ENCODE data around the gene CDH13.

The CDH13 gene

DNA sequence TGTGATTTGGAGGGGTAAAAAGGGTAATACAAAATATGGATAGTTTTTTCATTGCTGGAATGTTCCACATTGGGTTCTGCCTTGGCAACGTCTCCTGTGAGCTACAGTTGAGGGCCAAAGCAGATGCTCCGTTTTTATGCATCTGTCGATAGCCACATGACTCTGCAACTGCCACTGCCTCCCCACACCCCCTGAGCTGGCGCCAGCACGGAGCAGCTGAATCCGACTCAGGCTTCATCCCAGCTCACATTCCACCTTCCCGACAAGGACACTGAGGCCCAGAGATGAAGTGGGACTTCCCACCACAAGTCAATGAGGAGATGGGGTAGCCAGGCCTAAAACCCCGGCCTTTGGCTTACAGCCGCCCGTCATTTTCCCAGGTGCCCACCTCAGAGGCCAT is 334.1 kb downstream of the CDH13 start:
- H2AFZ ChIP-seq (ENCODE audit: low read depth, low read length) = no peak overlapping the region
- no peak for DNase-seq
- H3K36me3 ChIP-seq (ENCODE audit: insufficient read depth, low read length) = no peaks in the 10 kb centered on the region
- H4K20me1 ChIP-seq (ENCODE audit: insufficient read depth, low read length) = no peaks in the 10 kb centered on the region
- no peaks in the 10 kb centered on the region for H3K9me3 ChIP-seq (ENCODE audit: insufficient read depth, low read length, severe bottlenecking)
- no peak overlapping the region for H3K9ac ChIP-seq (ENCODE audit: low read depth, low read length)
- H3K4me1 ChIP-seq (ENCODE audit: insufficient read depth, low read length) = no peaks in the 10 kb centered on the region
- TF ChIP-seq EZH2 (IDR thresholded peaks at IDR 0.05; ENCODE audit: borderline replicate concordance, low read depth, low read length, severe bottlenecking) = no peak
- H3K4me3 ChIP-seq (ENCODE audit: low read depth in 1 of 2, low read length in 2 of 2) = no peak overlapping the region
- no peak overlapping the region for H3K27ac ChIP-seq (ENCODE audit: low read length)
- H3K79me2 ChIP-seq (ENCODE audit: insufficient read depth, low read length) = no peaks in the 10 kb centered on the region
- no peaks in the 10 kb centered on the region for H3K27me3 ChIP-seq (ENCODE audit: insufficient read depth, low read length, poor library complexity)
- no peak overlapping the region for H3K4me2 ChIP-seq (ENCODE audit: insufficient read depth, low read length)
- no peak for ATAC-seq (ENCODE audit: insufficient read depth, low read depth)

DNA sequence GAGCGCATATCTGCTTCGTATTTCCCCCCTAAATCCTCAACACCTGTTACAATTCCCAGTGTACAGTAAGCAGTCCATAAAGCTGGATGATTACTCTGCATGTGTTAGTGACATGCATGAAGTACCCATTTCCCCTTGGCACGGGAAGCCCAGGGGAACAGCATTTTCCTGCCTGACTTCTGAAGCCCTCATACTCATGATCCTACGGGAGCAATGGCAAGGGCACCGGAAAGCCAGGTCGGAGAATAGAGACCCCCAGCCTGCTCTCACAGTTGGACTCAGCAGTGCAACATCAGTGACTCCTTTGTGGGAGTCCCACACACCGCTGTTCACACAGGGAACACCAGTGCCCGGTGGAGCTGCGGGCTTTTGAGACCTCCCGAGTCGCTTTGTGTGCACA is 336.9 kb downstream of the CDH13 start:
- Histone ChIP-seq H3K9ac (ENCODE audit: low read depth, low read length) (no peak overlapping the region), H3K4me2 (ENCODE audit: insufficient read depth, low read length) (no peak overlapping the region), H3K27me3 (ENCODE audit: insufficient read depth, low read length, poor library complexity) (no peaks in the 10 kb centered on the region), H3K4me1 (ENCODE audit: insufficient read depth, low read length) (no peaks in the 10 kb centered on the region), H2AFZ (ENCODE audit: low read depth, low read length) (no peak overlapping the region), H3K79me2 (ENCODE audit: insufficient read depth, low read length) (no peaks in the 10 kb centered on the region), H3K36me3 (ENCODE audit: insufficient read depth, low read length) (no peaks in the 10 kb centered on the region), H4K20me1 (ENCODE audit: insufficient read depth, low read length) (no peaks in the 10 kb centered on the region), H3K27ac (ENCODE audit: low read length) (no peak overlapping the region), H3K9me3 (ENCODE audit: insufficient read depth, low read length, severe bottlenecking) (no peaks in the 10 kb centered on the region), H3K4me3 (ENCODE audit: low read depth in 1 of 2, low read length in 2 of 2) (no peak overlapping the region)
- TF ChIP-seq EZH2 (IDR thresholded peaks at IDR 0.05; ENCODE audit: borderline replicate concordance, low read depth, low read length, severe bottlenecking) (no peak), CTCF (IDR thresholded peaks at IDR 0.05; ENCODE audit: borderline replicate concordance, extremely low read depth, low read length, poor library complexity, severe bottlenecking) (no peak)
- no peak for ATAC-seq (ENCODE audit: insufficient read depth, low read depth)
- no peak for DNase-seq

- no peaks in the 10 kb centered on the region for H3K4me1 ChIP-seq (ENCODE audit: insufficient read depth, low read length)
- TF ChIP-seq EZH2 (IDR thresholded peaks at IDR 0.05; ENCODE audit: borderline replicate concordance, low read depth, low read length, severe bottlenecking) = no peak
- TF ChIP-seq CTCF (IDR thresholded peaks at IDR 0.05; ENCODE audit: borderline replicate concordance, extremely low read depth, low read length, poor library complexity, severe bottlenecking) = no peak
- no peak overlapping the region for H3K4me3 ChIP-seq (ENCODE audit: low read depth in 1 of 2, low read length in 2 of 2)
- H3K27ac ChIP-seq (ENCODE audit: low read length) = no peak overlapping the region
- no peak overlapping the region for H2AFZ ChIP-seq (ENCODE audit: low read depth, low read length)
- no peak for DNase-seq
- H3K79me2 ChIP-seq (ENCODE audit: insufficient read depth, low read length) = no peaks in the 10 kb centered on the region
- H3K27me3 ChIP-seq (ENCODE audit: insufficient read depth, low read length, poor library complexity) = no peaks in the 10 kb centered on the region
- no peak overlapping the region for H3K9ac ChIP-seq (ENCODE audit: low read depth, low read length)
- no peaks in the 10 kb centered on the region for H3K9me3 ChIP-seq (ENCODE audit: insufficient read depth, low read length, severe bottlenecking)
- no peaks in the 10 kb centered on the region for H3K36me3 ChIP-seq (ENCODE audit: insufficient read depth, low read length)
- no peak for ATAC-seq (ENCODE audit: insufficient read depth, low read depth)
- H3K4me2 ChIP-seq (ENCODE audit: insufficient read depth, low read length) = no peak overlapping the region
- H4K20me1 ChIP-seq (ENCODE audit: insufficient read depth, low read length) = no peaks in the 10 kb centered on the region
These were observed 339.0 kb downstream of the CDH13 start for GRCh38 chr16:82965808-82966207.

DNA sequence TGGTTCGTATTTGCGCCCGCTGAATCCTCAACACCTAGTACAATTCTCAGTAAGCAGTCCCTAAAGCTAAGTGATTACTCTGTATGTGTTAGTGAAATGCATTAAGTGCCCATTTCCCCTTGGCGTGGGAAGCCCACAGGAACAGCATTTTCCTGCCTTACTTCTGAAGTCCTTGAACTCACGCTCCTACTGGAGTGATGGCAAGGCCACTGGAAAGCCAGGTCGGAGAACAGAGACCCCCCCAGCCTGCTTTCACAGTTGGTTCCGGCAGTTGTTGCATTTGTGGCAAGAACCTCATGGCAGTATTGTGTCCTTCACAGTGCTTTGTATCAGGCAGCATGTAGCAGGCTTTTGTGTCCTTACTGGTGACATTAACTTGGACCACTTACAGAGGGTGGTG is 340.7 kb downstream of the CDH13 start:
- Histone ChIP-seq H3K36me3 (ENCODE audit: insufficient read depth, low read length) (no peaks in the 10 kb centered on the region), H2AFZ (ENCODE audit: low read depth, low read length) (no peak overlapping the region), H3K4me2 (ENCODE audit: insufficient read depth, low read length) (no peak overlapping the region), H3K27me3 (ENCODE audit: insufficient read depth, low read length, poor library complexity) (no peaks in the 10 kb centered on the region), H3K9me3 (ENCODE audit: insufficient read depth, low read length, severe bottlenecking) (peaks cover 2% of the 10 kb centered on the region), H3K27ac (ENCODE audit: low read length) (no peak overlapping the region), H3K79me2 (ENCODE audit: insufficient read depth, low read length) (no peaks in the 10 kb centered on the region), H3K4me1 (ENCODE audit: insufficient read depth, low read length) (no peaks in the 10 kb centered on the region), H3K9ac (ENCODE audit: low read depth, low read length) (no peak overlapping the region), H4K20me1 (ENCODE audit: insufficient read depth, low read length) (no peaks in the 10 kb centered on the region), H3K4me3 (ENCODE audit: low read depth in 1 of 2, low read length in 2 of 2) (no peak overlapping the region)
- ATAC-seq (ENCODE audit: insufficient read depth, low read depth) (no peak), DNase-seq (no peak)
- no peak for TF ChIP-seq EZH2 (IDR thresholded peaks at IDR 0.05; ENCODE audit: borderline replicate concordance, low read depth, low read length, severe bottlenecking)
- TF ChIP-seq CTCF (IDR thresholded peaks at IDR 0.05; ENCODE audit: borderline replicate concordance, extremely low read depth, low read length, poor library complexity, severe bottlenecking) = no peak
